ENCODE measurements around the gene CCDC85C.
A peak's percentile ranks its signal among the peaks of the same experiment; 100 is the strongest.
"Not testable (repeated sequence)": the region's sequence is repeated elsewhere in the genome, so short reads cannot be mapped to it uniquely, and the experiment has no call there.

Gene CCDC85C

DNA sequence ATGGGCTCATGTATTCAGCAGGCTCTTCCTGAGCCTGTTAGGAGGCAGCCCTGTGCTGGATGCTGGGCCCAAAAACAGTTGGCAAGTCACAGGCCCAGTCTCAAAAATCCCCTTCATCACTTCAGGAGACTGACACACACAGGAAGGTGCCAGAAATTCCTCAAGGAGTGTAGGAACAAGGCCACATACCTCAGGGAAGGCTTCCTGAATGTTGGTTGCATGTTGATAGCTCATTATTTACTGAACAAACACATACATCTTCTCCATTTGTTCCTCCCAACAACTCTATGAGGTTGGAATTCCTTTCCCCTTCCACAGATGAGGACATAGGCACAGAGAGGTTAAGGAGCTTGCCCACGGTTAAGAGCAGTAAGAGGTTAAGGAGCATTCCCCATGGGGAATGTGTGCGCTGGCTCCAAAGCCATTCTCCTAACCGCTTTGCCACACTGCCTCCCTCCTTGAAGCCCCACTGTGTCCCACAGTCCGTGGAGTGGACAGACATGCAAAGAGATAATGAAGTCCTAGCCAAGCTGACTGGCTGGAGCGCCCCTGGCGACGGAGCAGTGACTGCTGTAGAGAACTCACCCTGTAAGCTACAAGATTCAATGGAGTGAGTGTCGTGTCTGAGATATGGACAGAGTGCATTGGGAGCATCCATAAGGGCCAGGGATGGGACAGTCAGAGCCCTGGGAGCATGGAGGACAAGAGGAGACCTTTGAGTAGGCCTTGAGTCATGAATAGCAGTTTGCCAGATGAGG, 44.2 kb upstream of the CCDC85C start:
- TF ChIP-seq, protein P1, sequence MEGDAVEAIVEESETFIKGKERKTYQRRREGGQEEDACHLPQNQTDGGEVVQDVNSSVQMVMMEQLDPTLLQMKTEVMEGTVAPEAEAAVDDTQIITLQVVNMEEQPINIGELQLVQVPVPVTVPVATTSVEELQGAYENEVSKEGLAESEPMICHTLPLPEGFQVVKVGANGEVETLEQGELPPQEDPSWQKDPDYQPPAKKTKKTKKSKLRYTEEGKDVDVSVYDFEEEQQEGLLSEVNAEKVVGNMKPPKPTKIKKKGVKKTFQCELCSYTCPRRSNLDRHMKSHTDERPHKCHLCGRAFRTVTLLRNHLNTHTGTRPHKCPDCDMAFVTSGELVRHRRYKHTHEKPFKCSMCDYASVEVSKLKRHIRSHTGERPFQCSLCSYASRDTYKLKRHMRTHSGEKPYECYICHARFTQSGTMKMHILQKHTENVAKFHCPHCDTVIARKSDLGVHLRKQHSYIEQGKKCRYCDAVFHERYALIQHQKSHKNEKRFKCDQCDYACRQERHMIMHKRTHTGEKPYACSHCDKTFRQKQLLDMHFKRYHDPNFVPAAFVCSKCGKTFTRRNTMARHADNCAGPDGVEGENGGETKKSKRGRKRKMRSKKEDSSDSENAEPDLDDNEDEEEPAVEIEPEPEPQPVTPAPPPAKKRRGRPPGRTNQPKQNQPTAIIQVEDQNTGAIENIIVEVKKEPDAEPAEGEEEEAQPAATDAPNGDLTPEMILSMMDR (IDR thresholded peaks at IDR 0.05; ENCODE audit: low read length, missing control alignments), result no peak
- no peak overlapping the region for H3K4me3 ChIP-seq (replicated peaks; ENCODE audit: low read depth, low read length)

DNA sequence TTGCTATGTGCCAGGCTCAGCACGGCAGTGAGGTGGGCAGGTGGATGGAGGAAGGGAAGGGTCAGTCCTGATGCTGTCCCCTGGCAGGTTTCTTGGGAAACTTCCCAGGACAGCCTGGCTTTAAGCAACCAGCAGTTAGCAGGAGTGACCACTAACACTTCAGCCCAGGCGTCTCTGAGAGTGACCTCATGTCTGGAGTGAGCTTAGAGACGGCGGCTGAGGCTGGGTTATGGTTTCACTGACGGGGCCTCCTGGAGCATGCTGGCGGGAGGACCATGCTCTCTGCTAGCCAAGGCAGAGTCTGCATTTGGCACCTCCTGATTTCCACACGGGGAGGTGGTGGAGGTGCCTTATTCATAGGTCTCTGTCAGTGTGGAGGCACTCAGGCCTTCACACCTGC, 43.4 kb upstream of the CCDC85C start:
- no peak for DNase-seq (ENCODE audit: low read depth)
- TF ChIP-seq, protein P1 (IDR thresholded peaks at IDR 0.05; ENCODE audit: low read length, missing control alignments), result no peak
- no peak overlapping the region for H3K4me3 ChIP-seq (replicated peaks; ENCODE audit: low read depth, low read length)

More for the DNA sequence above, 44.2 kb upstream of the CCDC85C start:
- no peak for DNase-seq (ENCODE audit: low read depth)

DNA sequence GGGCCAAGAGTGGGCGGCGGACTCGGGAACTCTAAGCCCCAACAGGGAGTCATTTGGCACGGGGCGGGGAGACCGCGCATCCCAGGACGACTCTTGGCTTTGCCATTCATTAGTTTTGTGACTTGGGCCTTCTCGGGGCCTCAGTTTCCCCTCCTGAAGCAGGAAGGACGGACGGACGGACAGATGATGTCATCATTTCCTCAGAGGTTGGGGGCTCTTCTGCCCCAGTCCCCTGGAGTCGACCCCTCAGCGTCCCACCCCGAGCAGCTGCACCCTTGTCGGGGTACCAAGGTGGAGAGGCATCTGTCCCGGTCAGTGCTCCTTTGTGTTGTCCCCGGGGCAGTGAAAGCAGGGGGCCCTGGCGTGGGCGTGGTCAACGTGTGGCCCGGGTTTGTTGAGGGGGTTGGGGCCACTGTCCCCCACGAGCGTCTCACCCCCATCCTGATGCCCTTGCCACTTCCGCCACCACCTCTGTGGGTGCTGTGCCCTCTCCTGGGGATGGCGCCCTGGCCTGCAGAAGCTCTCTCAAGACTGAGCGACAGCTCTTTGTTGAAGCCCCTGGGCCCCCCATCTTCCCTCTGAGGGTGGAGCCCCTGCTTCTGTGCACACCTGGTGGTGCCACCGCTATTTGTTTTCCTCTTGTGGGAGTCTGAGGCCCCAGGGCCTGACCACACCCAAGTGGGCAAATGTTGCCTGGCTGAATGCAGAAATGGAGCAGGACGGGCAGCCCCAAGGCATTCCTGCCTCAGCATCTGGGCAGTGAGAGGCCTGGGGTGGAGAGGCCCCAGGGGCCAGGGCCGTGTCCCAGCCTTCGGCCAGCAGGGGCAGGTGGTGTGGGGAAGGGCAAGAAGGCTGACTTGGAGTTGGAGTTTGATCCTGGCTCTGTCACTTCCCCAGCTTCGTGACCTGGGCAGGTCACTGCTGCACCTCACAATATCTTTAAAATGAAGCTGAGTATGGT, 41.8 kb upstream of the CCDC85C start:
- TF ChIP-seq, protein P1 (IDR thresholded peaks at IDR 0.05; ENCODE audit: low read length, missing control alignments), result no peak
- no peak for DNase-seq (ENCODE audit: low read depth)
- H3K4me3 ChIP-seq (replicated peaks; ENCODE audit: low read depth, low read length), result peak overlapping the region; percentile 27

GRCh38 chr14:99644723-99645544, 40.9 kb upstream of the CCDC85C start, which contains the start of gene HHIPL1:
Gene HHIPL1 (plus strand): TSS chr14:99645129. CDS start chr14:99645208, 79 bp downstream.
- TF ChIP-seq, protein P1 (IDR thresholded peaks at IDR 0.05; ENCODE audit: low read length, missing control alignments), result no peak
- peak within 1 kb of the TSS; percentile 27 for H3K4me3 ChIP-seq (replicated peaks; ENCODE audit: low read depth, low read length)
- DNase-seq (ENCODE audit: low read depth), result peak; percentile 50

DNA sequence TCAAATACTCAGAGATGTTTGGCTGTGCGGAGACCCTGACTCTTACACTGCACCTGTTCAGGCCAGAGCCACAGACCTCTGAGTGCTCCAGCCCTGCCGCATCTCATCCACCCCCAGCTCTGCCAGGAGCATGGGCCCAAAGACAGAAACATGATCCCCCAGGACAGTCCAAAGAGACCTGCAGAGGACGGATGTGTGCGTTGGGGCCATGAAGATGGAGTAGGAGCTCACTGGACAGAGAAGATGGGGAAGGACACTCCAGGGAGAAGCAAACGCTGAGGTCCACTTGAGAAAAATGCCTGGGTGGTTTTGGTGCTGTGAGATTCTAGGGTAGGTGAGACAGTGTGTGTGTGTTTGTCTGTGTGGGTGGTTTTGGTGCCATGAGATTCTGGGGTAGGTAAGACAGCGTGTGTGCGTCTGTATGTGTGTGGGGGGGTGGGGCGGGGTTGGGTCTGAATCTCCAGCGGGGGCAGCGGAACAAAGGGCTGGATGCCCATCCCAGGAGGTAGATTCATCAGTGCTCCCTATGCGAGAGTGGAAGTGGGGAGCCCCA, 40.1 kb upstream of the CCDC85C start:
- TF ChIP-seq, protein P1 (IDR thresholded peaks at IDR 0.05; ENCODE audit: low read length, missing control alignments), result no peak
- H3K4me3 ChIP-seq (replicated peaks; ENCODE audit: low read depth, low read length), result no peak overlapping the region

GRCh38 chr14:99643343-99643742, 39.3 kb upstream of the CCDC85C start:
- H3K4me3 ChIP-seq (replicated peaks; ENCODE audit: low read depth, low read length), result no peak overlapping the region
- DNase-seq (ENCODE audit: low read depth), result no peak
- TF ChIP-seq, protein P1 (IDR thresholded peaks at IDR 0.05; ENCODE audit: low read length, missing control alignments), result no peak

More for the DNA sequence above, 40.1 kb upstream of the CCDC85C start:
- DNase-seq (ENCODE audit: low read depth), result no peak

GRCh38 chr14:99642771-99643170, 38.8 kb upstream of the CCDC85C start:
- DNase-seq (ENCODE audit: low read depth), result not testable (repeated sequence)

More at GRCh38 chr14:99642771-99643170, 38.8 kb upstream of the CCDC85C start:
- not testable (repeated sequence) for H3K4me3 ChIP-seq (replicated peaks; ENCODE audit: low read depth, low read length)
